ENCODE measurements around the gene CD300LG.

CD300LG gene

GRCh38 chr17:43853546-43853945, 6.6 kb downstream of the CD300LG start:
- H3K4me3 ChIP-seq (ENCODE audit: low read depth, low read length), result no peak overlapping the region
- DNase-seq (ENCODE audit: low read depth), result no peak
- TF ChIP-seq CTCF (IDR thresholded peaks at IDR 0.05; ENCODE audit: low read depth, low read length, missing control alignments), result no peak

DNA sequence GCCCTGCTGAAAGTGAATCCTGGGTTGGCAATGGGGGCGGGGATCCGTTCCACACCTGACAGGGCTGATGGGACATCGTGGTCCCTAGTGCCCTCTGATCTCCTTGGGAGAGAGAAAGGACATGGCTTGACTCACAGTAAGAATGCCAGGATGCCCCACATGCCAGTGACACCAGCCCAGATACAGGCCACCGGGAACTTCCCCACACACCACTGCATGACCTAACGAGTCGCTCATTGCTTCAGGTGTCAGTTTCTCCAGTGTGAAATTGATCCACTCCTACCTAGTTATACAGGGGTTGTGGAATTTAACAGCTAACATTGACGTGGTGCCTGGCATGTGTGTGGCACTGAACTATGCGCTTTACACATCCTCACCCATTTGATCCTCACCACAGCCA, 7.5 kb downstream of the CD300LG start:
- DNase-seq (ENCODE audit: low read depth), result no peak
- TF ChIP-seq CTCF (IDR thresholded peaks at IDR 0.05; ENCODE audit: low read depth, low read length, missing control alignments), result no peak

DNA sequence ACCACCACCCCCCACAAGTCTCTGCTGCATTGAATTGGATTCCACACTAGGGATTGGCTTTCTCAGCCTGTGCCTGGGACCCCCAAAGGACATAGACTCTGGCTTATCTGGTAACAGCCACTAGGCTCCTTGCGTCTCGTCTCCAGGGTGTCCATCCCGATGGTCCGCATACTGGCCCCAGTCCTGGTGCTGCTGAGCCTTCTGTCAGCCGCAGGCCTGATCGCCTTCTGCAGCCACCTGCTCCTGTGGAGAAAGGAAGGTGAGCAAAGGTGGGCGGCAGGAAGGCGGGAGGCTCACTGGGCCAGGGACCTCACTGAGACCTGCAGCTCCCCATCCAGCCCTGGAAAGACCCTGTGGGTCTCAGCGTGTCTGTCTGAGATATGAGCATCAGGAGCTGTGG, 8.1 kb downstream of the CD300LG start:
- no peak for TF ChIP-seq CTCF (IDR thresholded peaks at IDR 0.05; ENCODE audit: low read depth, low read length, missing control alignments)
- DNase-seq (ENCODE audit: low read depth), result no peak
- no peak overlapping the region for H3K4me3 ChIP-seq (ENCODE audit: low read depth, low read length)

More for the DNA sequence above, 7.5 kb downstream of the CD300LG start:
- H3K4me3 ChIP-seq (ENCODE audit: low read depth, low read length), result no peak overlapping the region

DNA sequence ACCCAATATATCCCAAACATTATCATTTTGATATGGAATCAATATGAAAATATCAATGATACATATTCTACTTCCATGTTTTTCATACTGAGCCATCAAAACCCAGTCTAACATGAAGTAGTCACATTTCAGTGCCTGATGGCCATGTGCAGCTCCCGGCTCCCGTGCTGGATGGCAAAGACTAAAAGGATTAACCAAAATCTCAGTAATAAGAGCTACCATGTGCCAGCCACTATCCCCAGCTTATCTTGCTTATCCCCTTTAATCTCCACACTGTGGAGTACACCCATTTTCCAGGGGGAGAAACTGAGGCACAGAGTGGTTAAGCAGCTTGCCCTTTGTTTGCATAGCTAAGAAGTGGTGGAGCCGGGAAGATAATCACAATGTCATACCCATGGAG, 9.2 kb downstream of the CD300LG start:
- DNase-seq (ENCODE audit: low read depth), result no peak
- no peak for TF ChIP-seq CTCF (IDR thresholded peaks at IDR 0.05; ENCODE audit: low read depth, low read length, missing control alignments)
- H3K4me3 ChIP-seq (ENCODE audit: low read depth, low read length), result no peak overlapping the region

DNA sequence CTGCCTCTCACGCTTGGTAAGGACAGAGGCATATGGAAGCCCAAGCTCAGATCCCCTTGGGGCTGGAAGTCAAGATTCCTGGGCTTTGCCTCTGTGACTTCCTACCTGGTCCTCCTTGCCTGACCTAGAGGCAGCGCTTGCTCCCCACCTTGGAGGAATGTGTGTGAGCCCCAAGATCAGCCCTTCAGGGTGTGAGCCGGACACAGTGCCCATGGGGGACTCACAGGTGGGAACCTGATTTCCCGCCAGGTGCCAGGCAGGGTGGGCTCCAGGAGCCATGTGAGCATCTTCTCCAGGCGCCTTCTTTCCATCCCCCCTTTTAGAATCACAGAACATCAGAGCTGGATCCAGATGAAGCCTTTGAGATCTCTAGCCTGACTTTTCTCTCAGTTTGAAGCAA, 10.2 kb downstream of the CD300LG start:
- H3K4me3 ChIP-seq (ENCODE audit: low read depth, low read length), result no peak overlapping the region
- DNase-seq (ENCODE audit: low read depth), result no peak
- TF ChIP-seq CTCF (IDR thresholded peaks at IDR 0.05; ENCODE audit: low read depth, low read length, missing control alignments), result no peak

- TF ChIP-seq CTCF (IDR thresholded peaks at IDR 0.05; ENCODE audit: low read depth, low read length, missing control alignments), result no peak
- no peak overlapping the region for H3K4me3 ChIP-seq (ENCODE audit: low read depth, low read length)
- DNase-seq (ENCODE audit: low read depth), result no peak
These were observed 11.1 kb downstream of the CD300LG start for GRCh38 chr17:43857957-43858600.

DNA sequence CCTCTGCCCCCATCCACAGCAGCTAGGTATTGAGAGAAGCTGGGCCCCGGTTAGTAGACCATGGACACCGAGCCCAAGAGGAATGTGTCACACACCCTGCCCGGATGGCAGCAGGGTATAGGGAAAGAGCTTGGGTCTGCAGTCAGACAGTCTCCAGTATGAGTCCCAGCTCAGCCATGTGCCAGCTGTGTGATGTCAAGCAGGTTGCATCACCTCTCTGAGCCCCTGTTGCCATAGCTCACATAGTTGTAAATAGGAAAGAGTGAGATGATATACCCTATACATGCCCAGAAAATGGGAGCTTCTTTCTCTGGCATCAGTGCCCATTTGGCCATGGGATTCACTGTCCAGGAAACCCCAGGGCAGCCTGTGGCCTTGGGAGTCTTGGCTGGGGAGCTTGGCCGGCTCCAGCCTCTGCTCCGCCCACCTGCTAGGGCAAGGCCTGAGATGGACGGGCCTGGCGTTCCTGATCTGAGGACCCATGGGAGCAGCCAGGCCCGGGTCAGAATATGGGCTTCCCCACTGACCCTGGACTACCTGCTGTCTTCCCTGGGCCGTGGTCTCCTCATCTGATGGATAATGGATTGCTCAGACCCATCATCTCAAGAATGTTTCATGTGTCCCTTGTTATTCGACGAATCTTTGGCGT, 13.2 kb downstream of the CD300LG start:
- no peak for DNase-seq (ENCODE audit: low read depth)
- no peak for TF ChIP-seq CTCF (IDR thresholded peaks at IDR 0.05; ENCODE audit: low read depth, low read length, missing control alignments)
- H3K4me3 ChIP-seq (ENCODE audit: low read depth, low read length), result no peak overlapping the region

Measured in GM12864 (cell line).